Duodenal mucosa (tissue), 2 donors: ENCODE data around the gene TBL3.

ENCODE experiments used
- H3K27ac ChIP-seq: one replicate; pipeline ENCODE4 v1.7.0; 2013; ENCODE audit warnings: low read depth, low read length
- H3K27me3 ChIP-seq, 2 donors: one replicate each; pipeline ENCODE4 v1.7.0; 2013; ENCODE audit warnings: low read length in 2 of 2, control low read depth in 1 of 2; ENCODE audit not compliant: insufficient read depth in 2 of 2, control insufficient read depth in 1 of 2
- H3K36me3 ChIP-seq, 2 donors: one replicate each; pipeline ENCODE4 v1.7.0; 2013; ENCODE audit warnings: low read length in 2 of 2, control low read depth in 1 of 2; ENCODE audit not compliant: insufficient read depth in 2 of 2, control insufficient read depth in 1 of 2
- H3K4me1 ChIP-seq, 2 donors: one replicate each; pipeline ENCODE4 v1.7.0; 2013; ENCODE audit warnings: low read length in 2 of 2, control low read depth in 1 of 2; ENCODE audit not compliant: insufficient read depth in 2 of 2, control insufficient read depth in 1 of 2
- H3K4me3 ChIP-seq, 2 donors: one replicate each; pipeline ENCODE4 v1.7.0; 2013; ENCODE audit warnings: low read length in 2 of 2, low read depth in 1 of 2
- H3K9ac ChIP-seq, 2 donors: one replicate each; pipeline ENCODE4 v1.7.0; 2013; ENCODE audit warnings: low read length in 2 of 2, low read depth in 1 of 2
- H3K9me3 ChIP-seq, 2 donors: one replicate each; pipeline ENCODE4 v1.7.0; 2013; ENCODE audit warnings: low read length in 2 of 2, control low read depth in 1 of 2; ENCODE audit not compliant: control insufficient read depth in 1 of 2

TBL3 gene

GRCh38 chr16:1942810-1943726 is 28.8 kb upstream of the TBL3 start, which contains the start of gene MSRB1:
MSRB1 (minus strand) TSS chr16:1943199; CDS start chr16:1943156, 43 bp downstream.
- Histone ChIP-seq H3K4me1 (peaks cover 23 to 33% of the 10 kb centered on the region in 2 donors), H3K27ac (peak within 1 kb of the TSS; percentile 66), H3K27me3 (no peaks in the 10 kb centered on the region), H3K9me3 (no peaks in the 10 kb centered on the region), H3K36me3 (peaks cover 13 to 19% of the 10 kb centered on the region in 2 donors), H3K4me3 (peak within 1 kb of the TSS; percentile 86 to 93), H3K9ac (peak within 1 kb of the TSS; percentile 74 to 82)

- H3K9me3 ChIP-seq: no peaks in the 10 kb centered on the region
- no peak overlapping the region for H3K27ac ChIP-seq
- no peak overlapping the region for H3K9ac ChIP-seq
- H3K4me1 ChIP-seq: peaks cover 23 to 31% of the 10 kb centered on the region in 2 donors
- peaks cover 0 to 6% of the 10 kb centered on the region in 2 donors for H3K36me3 ChIP-seq
- no peak overlapping the region for H3K4me3 ChIP-seq
- H3K27me3 ChIP-seq: no peaks in the 10 kb centered on the region
These were observed 27.1 kb upstream of the TBL3 start for GRCh38 chr16:1944612-1945199.

GRCh38 chr16:1945559-1946391 is 26.1 kb upstream of the TBL3 start:
- Histone ChIP-seq H3K27me3 (no peaks in the 10 kb centered on the region), H3K27ac (no peak overlapping the region), H3K36me3 (no peaks in the 10 kb centered on the region), H3K9me3 (no peaks in the 10 kb centered on the region), H3K4me3 (no peak overlapping the region), H3K9ac (no peak overlapping the region), H3K4me1 (peaks cover 15 to 21% of the 10 kb centered on the region in 2 donors)

DNA sequence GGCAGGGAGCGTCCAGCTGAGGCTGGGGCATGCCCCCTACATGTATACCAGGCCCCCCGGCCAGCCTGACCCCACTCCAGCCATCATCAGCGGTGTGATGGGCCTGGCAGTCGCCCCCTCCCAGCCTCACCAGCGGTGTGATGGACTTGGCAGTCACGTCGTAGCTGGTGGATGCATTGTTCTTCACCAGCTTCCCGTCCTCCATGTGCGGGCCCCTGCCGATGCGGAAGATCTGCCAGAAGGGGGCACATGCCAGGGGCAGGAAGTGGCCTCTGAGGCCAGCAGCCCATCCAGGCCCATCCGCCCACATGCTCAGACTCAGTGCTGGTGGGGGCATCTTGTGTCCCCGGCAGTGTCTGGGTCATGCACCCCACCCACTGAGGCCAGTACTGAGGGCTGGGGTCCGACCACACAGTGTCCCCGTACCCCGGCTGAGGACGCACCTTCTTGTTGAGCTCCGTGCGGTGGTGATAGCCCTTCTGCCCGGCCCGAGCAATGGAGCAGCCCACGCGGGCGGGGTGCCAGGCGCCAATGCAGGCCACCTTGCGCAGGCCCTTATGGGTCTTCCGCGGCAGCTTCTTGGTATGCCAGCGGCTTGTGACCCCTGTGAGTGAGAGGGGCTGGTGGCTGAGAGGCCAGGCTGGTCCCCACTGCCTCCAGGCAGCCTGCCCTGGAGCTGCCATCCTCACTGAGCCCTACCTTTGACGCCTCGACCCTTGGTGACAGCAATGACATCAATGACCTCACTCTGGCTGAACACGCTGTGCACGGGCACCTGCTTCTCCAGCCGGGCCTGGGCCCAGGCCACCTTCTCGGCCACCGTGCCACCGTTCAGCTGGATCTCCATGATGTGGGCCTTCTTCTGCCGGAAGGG is 25.1 kb upstream of the TBL3 start:
- Histone ChIP-seq H3K27ac (no peak overlapping the region), H3K9me3 (no peaks in the 10 kb centered on the region), H3K4me1 (peaks cover 8 to 11% of the 10 kb centered on the region in 2 donors), H3K36me3 (no peaks in the 10 kb centered on the region), H3K9ac (no peak overlapping the region), H3K4me3 (no peak overlapping the region), H3K27me3 (no peaks in the 10 kb centered on the region)

DNA sequence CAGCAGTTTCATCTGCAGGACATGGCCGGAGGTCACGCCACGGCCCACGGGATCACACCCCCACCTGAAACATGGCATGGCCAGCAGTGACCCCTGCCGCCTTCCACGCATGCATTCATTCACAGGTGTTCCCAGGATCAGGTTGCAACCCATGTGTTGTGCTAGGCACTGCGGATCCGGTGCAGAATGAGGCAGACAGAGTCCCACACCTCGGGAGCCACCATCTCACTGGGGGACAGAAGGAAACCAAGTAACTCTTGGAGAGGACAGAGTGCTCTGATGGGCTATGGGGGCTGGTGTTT is 24.5 kb upstream of the TBL3 start:
- peaks cover 2 to 5% of the 10 kb centered on the region in 2 donors for H3K4me1 ChIP-seq
- H3K4me3 ChIP-seq: no peak overlapping the region
- H3K9ac ChIP-seq: no peak overlapping the region
- no peak overlapping the region for H3K27ac ChIP-seq
- no peaks in the 10 kb centered on the region for H3K9me3 ChIP-seq
- H3K36me3 ChIP-seq: no peaks in the 10 kb centered on the region
- no peaks in the 10 kb centered on the region for H3K27me3 ChIP-seq

- Histone ChIP-seq H3K4me1 (no peaks in the 10 kb centered on the region), H3K27ac (no peak overlapping the region)
These were observed 22.3 kb upstream of the TBL3 start for GRCh38 chr16:1949507-1949906.

DNA sequence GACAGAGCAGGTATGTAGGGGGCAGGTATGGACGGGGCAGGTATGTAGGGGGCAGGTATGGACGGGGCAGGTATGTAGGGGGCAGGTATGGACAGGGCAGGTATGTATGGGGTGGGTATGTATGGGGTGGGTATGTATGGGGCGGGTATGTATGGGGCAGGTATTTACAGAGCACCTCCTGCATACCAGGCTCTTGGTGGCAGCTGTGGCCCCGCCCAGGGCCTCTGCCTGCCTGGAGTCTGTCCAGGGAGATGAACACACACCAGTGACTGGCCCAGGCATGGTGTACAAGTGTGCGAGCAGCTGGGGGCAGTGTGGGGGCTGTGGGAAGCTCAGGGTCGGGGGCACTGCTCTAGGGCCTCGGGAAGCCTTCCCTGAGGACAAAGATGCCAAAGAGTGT is 21.8 kb upstream of the TBL3 start:
- Histone ChIP-seq H3K9ac (no peak overlapping the region), H3K9me3 (no peaks in the 10 kb centered on the region), H3K27ac (no peak overlapping the region), H3K36me3 (no peaks in the 10 kb centered on the region), H3K4me1 (no peaks in the 10 kb centered on the region), H3K27me3 (no peaks in the 10 kb centered on the region), H3K4me3 (no peak overlapping the region)

More at GRCh38 chr16:1949507-1949906, 22.3 kb upstream of the TBL3 start:
- H3K36me3 ChIP-seq: no peaks in the 10 kb centered on the region
- no peak overlapping the region for H3K9ac ChIP-seq
- H3K27me3 ChIP-seq: no peaks in the 10 kb centered on the region
- no peaks in the 10 kb centered on the region for H3K9me3 ChIP-seq
- no peak overlapping the region for H3K4me3 ChIP-seq

GRCh38 chr16:1950559-1950958 is 21.3 kb upstream of the TBL3 start:
- H3K4me3 ChIP-seq: no peak overlapping the region
- no peak overlapping the region for H3K9ac ChIP-seq
- H3K27me3 ChIP-seq: no peaks in the 10 kb centered on the region
- H3K36me3 ChIP-seq: no peaks in the 10 kb centered on the region
- no peaks in the 10 kb centered on the region for H3K4me1 ChIP-seq
- no peak overlapping the region for H3K27ac ChIP-seq
- H3K9me3 ChIP-seq: no peaks in the 10 kb centered on the region

DNA sequence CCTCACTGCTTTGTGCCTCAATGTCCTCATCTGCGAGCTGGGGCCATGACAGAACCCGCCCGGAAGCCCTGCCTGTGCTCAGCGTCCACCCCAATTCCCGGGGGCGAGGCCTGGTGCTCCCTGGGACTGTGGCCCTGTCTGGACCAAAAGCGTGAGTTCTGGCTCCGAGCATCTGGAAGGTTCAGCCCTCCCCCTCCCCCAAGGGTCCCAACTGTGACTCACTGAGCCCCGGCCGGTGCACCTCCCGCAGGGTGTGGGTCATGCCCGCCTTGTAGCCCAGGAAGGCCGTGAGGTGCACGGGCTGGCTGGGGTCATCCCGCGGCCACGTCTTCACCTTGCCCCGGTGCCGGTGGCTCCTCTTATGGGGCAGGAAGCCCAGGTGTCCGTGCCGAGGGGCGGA is 18.1 kb upstream of the TBL3 start:
- Histone ChIP-seq H3K36me3 (no peaks in the 10 kb centered on the region), H3K4me3 (no peak overlapping the region), H3K9me3 (no peaks in the 10 kb centered on the region), H3K4me1 (peaks cover 0 to under 1% of the 10 kb centered on the region in 2 donors), H3K9ac (no peak overlapping the region), H3K27ac (no peak overlapping the region), H3K27me3 (no peaks in the 10 kb centered on the region)
